GM21367 (cell line): ENCODE results near the gene RBM23.
A peak's percentile ranks its signal among the peaks of the same experiment; 100 is the strongest.
"Not testable (repeated sequence)": the region's sequence is repeated elsewhere in the genome, so short reads cannot be mapped to it uniquely, and the experiment has no call there.

ENCODE experiments used
- ATAC-seq: cut with Tn5 transposase; IDR thresholded peaks from one replicate; pipeline ENCODE4 v1.9.1; 2021; ENCODE audit not compliant: unreplicated experiment

The RBM23 gene

DNA sequence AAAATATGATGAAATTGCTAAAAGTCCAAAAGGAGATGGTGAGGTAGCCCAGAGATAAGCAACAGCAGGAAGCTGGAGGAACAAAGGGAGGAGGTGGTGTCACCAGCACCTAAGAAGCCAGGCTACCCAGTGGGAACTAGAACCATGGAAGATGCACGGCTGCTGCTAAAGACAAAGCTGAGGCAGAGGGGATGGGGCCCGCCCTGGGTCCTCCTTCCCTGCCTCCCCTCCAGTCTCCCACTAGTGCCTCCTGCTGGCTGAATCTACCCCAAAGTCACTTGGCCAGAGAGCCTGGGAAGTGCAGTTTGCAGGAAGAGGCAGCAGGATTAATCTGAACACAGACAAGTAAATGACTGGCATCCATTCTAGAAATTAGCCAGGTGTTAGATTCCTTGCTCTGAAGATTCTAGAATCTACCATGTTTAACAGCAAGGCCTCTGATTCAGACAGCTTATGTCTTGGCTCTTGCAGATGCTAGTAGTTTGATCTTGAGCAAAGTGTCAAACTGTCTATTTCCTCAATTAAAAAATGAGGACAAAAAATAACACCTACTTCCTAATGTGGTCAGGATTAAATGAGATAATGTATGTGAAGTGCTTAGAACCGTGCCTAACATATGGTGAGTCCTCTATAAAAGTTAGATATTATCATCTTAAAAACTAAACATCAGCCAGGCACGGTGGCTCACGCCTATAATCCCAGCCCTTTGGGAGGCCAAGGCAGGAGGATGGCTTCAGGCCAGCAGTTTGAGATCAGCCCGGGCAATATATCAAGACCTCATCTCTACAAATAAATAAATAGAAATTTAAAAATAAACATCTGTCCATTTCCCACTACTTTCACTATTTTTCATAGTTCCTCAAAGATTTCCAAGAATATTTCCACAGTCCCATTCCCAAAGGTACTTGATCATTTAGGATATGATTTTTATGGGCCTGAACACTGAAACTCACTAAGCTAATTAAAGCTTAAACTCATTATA lies 53.2 kb downstream of the RBM23 start:
- ATAC-seq, result no peak

- no peak for ATAC-seq
These were observed 54.0 kb downstream of the RBM23 start for GRCh38 chr14:22864979-22865378.

DNA sequence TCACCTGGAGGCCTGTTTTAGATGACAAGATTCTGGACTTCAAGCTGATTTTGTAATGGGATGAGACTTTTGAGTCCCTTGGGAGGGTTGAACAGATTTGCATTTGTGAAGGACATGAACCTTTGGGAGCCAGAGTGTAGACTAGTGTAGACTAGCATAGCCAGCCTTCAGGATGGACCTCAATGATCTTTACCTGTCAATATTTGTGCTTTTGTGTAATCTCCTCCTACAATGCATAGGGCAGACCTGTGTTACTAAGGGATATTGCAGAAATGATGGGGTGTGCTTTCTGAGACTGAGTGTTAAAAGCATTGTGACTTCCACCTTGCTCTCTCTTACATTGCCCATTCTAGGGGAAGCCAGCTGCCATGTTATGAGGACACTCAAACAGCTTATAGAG lies 57.3 kb downstream of the RBM23 start:
- ATAC-seq, result no peak

DNA sequence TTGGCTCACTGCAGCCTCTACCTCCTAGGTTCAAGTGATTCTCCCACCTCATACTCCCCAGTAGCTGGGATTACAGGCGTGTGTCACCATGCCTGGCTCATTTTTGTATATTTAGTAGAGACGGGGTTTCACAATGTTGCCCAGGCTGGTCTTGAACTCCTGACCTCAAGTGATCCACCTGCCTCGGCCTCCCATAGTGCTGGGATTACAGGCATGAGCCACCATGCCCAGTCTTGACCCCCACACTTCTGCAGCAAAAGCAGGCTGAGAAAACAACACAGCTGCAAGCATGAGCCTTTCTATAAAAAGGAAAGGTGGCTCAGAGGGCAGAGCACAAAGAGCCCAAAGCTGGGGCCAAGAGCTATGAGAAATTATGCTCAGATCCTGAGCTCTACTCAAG lies 58.6 kb downstream of the RBM23 start:
- not testable (repeated sequence) for ATAC-seq

DNA sequence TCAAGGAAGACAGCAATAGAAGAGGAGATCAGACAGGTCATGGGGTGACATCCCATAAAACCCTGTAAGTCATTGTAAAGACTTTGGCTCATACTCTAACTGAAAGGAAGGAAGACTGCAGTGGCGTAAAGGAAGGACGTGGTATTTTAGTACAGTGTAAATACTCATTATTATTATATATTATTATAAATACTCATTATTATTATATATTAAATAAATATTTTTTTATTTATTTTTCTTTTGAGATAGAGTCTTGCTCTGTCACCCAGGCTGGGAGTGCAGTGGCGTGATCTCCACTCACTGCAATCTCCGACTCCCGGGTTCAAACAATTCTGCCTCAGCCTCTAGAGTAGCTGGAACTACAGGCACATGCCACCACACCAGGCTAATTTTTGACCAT lies 62.5 kb downstream of the RBM23 start:
- no peak for ATAC-seq

GRCh38 chr14:22854963-22855724 lies 63.8 kb downstream of the RBM23 start:
- no peak for ATAC-seq

- not testable (repeated sequence) for ATAC-seq
These were observed 64.7 kb downstream of the RBM23 start for GRCh38 chr14:22854296-22854695.

- ATAC-seq, result peak; percentile 46
These were observed 65.8 kb downstream of the RBM23 start for GRCh38 chr14:22852940-22853767.

GRCh38 chr14:22852599-22852939 lies 66.4 kb downstream of the RBM23 start:
- no peak for ATAC-seq

GRCh38 chr14:22852178-22852577 lies 66.8 kb downstream of the RBM23 start:
- not testable (repeated sequence) for ATAC-seq

DNA sequence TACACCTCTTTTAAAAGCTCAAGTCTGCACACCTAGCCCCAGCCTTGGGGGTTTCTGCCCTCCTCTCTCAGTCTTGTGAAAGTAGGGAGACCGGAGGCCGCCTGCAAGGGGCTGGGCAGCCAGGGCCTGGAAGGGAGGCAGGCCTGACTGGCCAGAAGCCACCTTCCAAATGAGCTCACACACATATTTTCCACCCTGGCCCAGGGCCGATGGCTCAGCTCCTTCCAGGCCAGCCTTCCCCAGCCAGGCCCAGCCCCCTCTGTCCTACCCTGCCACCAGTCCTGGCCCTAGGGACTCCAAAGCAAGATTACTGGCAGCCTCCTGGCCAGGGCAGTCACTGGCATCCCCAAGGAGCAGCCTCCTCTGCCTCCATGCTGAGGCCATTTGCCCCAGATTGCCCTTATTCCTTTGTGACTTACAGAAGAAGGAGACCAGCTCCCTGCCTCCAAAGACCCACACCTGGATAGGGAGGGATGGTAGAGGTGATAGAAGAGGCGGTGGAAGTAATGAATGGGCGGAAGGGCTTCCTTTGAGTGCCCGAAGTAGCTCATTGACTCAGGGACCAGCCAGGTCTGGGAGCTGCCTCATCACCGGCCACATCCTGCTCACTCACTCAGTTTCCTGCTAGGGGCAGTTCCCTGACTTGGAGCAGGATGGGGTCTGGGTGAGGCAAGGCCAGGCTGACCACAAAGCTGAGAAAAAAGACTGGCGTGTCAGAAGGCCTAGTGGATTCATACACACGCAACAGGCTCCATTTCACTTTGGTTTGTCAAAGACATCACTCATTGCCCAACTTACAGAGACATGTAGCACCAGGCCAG lies 67.8 kb downstream of the RBM23 start:
- ATAC-seq, result no peak

- no peak for ATAC-seq
These were observed 69.6 kb downstream of the RBM23 start for GRCh38 chr14:22849212-22849819.

GRCh38 chr14:22848351-22849164 lies 70.4 kb downstream of the RBM23 start:
- ATAC-seq, result no peak

GRCh38 chr14:22847661-22848341 lies 71.1 kb downstream of the RBM23 start:
- no peak for ATAC-seq

GRCh38 chr14:22846811-22847307 lies 72.1 kb downstream of the RBM23 start:
- no peak for ATAC-seq

DNA sequence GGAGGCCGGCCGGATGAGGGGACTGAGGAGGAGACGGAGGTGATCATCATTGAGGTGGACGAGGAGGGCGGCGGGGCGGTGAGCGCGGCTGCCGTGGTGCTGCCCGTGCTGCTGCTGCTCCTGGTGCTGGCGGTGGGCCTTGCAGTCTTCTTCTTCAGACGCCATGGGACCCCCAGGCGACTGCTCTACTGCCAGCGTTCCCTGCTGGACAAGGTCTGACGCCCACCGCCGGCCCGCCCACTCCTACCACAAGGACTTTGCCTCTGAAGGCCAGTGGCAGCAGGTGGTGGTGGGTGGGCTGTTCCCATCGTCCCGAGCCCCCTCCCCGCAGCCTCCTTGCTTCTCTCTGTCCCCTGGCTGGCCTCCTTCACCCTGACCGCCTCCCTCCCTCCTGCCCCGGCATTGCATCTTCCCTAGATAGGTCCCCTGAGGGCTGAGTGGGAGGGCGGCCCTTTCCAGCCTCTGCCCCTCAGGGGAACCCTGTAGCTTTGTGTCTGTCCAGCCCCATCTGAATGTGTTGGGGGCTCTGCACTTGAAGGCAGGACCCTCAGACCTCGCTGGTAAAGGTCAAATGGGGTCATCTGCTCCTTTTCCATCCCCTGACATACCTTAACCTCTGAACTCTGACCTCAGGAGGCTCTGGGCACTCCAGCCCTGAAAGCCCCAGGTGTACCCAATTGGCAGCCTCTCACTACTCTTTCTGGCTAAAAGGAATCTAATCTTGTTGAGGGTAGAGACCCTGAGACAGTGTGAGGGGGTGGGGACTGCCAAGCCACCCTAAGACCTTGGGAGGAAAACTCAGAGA lies 72.9 kb downstream of the RBM23 start:
- ATAC-seq, result no peak

- no peak for ATAC-seq
These were observed 73.9 kb downstream of the RBM23 start for GRCh38 chr14:22845103-22845394.
